Activated T-cell treated with anti-CD3 and anti-CD28 coated beads, Interleukin-2, amount 50 U/mL, for 4 hours (primary cell): ENCODE data around the gene CDK13. TPM values are rescaled to one million over a fixed set of nuclear protein-coding genes. Genes with fewer than 3 reads are reported as not detected.
"Not testable (repeated sequence)": the region's sequence is repeated elsewhere in the genome, so short reads cannot be mapped to it uniquely, and the experiment has no call there.

Experiments
- ATAC-seq, 2 donors: fragments of 200-7000 bp; cut with Tn5 transposase; one replicate each; pipeline ENCODE4 v1.10.0; 2021
- DNase-seq: peaks from one replicate; pipeline ENCODE4 v3.0.0-alpha.2; 2020
- H3K27me3 Mint-ChIP-seq: one replicate; pipeline ENCODE4 v1.8.0; 2021; ENCODE audit warnings: low read depth, mixed read lengths
- H3K36me3 Mint-ChIP-seq: one replicate; pipeline ENCODE4 v1.8.0; 2022; ENCODE audit warnings: mixed read lengths; ENCODE audit not compliant: insufficient read depth
- H3K4me1 Mint-ChIP-seq: one replicate; pipeline ENCODE4 v1.8.0; 2021; ENCODE audit warnings: low read depth, mixed read lengths
- H3K4me3 Mint-ChIP-seq: one replicate; pipeline ENCODE4 v1.8.0; 2021; ENCODE audit warnings: mild to moderate bottlenecking, moderate library complexity, mixed read lengths
- H3K9me3 Mint-ChIP-seq: one replicate; pipeline ENCODE4 v1.8.0; 2021; ENCODE audit warnings: mixed read lengths
- total RNA-seq, 3 donors: library from RNA; stranded (reverse); gene quantifications; one replicate each; pipeline ENCODE4 v1.2.1, GENCODE V29; 2021

CDK13 gene
- total RNA-seq, 3 donors from 2014 or later = 33.9 to 39.3 (median 35.9) TPM

DNA sequence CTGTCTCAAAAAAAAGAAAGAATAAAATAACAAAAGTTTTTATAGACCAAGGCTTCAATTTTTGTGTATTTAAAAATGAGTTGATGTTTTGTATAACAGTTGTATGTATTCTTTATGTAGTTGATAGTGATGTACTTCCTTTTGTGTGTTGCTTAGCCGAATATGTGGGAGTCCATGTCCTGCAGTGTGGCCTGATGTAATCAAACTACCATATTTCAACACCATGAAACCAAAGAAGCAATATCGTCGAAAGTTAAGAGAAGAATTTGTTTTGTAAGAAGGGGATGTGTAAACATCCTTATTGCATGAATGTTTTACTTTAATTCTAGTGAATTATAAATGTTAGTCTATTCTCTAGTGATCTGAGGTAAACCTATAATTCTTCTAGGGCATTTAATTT, 127.8 kb downstream of the CDK13 start:
- Mint-ChIP-seq H3K27me3 (no peaks in the 10 kb centered on the region), H3K4me1 (no peaks in the 10 kb centered on the region), H3K36me3 (peaks cover 3% of the 10 kb centered on the region), H3K4me3 (no peak overlapping the region), H3K9me3 (no peaks in the 10 kb centered on the region)
- DNase-seq = no peak
- ATAC-seq = no peak

DNA sequence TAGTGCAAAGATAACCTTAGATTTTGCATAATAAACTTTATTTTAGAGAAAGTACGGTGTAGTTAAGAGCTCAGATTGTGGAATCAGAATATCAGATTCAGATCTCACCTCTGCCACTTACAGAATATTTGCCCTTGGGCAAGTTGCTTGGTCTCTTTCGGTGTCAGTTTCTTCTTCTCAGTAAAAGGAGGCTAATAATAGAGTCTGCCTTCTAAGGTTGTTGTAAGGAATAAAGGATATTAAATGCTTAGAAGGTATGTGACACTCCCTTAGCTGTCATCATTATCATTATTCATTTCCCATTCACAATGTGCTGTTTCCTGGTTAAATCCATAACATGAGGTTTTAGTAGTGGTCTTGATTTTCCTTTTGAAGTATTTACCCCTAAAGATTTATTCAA, 142.1 kb downstream of the CDK13 start:
- H3K4me1 Mint-ChIP-seq = peaks cover 1% of the 10 kb centered on the region
- DNase-seq = no peak
- no peaks in the 10 kb centered on the region for H3K27me3 Mint-ChIP-seq
- no peaks in the 10 kb centered on the region for H3K9me3 Mint-ChIP-seq
- peaks cover 41% of the 10 kb centered on the region for H3K36me3 Mint-ChIP-seq
- ATAC-seq = no peak
- no peak overlapping the region for H3K4me3 Mint-ChIP-seq

DNA sequence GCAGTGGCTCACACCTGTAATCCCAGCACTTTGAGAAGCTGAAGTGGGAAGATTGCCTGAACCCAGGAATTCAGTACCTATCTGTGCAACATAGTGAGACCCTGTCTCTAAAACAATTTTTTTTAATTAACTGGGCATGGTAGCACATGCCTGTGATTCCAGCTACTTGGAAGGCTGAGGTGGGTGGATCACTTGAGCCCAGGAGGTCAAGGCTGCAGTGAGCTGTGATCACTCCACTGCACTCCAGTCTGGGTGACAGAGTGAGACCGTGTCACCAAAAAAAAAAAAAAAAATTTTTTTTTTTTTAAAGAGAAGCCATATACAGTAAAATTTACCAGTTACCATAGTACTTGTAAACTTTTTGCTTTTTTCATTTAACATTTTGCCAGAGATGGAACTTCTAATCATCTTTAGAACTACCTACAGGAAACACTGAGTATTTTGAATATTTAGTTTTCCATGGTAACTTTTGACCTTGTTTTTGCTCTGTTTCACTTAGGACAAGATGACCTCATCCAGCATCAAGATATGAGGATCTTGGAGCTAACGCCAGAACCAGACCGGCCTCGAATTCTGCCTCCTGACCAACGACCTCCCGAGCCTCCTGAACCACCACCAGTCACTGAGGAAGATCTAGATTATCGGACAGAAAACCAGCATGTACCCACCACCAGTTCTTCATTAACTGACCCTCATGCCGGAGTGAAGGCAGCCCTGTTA, 143.7 kb downstream of the CDK13 start:
- Mint-ChIP-seq H3K9me3 (no peaks in the 10 kb centered on the region), H3K27me3 (no peaks in the 10 kb centered on the region), H3K36me3 (peaks cover 33% of the 10 kb centered on the region), H3K4me3 (no peak overlapping the region), H3K4me1 (peaks cover 1% of the 10 kb centered on the region)
- ATAC-seq (no peak), DNase-seq (no peak)

DNA sequence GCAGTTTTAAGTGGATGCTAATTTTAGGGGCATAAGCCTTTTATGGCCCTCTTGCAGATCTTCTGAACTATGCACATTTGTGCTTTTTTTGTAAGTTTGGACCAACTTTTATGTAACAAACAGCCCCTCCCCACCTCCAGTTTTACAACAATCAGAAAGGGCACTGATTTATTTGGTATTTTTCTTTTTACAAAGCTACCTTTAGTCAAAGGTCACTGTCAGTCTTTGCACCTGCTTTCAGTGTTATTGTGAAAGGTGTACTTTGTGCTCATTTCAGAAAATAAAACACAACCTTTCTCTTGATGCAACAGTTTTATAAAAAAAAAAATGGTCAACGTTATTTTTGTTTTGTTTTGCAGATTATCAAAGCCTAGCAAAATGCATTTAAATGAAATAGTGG, 145.2 kb downstream of the CDK13 start:
- Mint-ChIP-seq H3K9me3 (no peaks in the 10 kb centered on the region), H3K27me3 (no peaks in the 10 kb centered on the region), H3K36me3 (peaks cover 29% of the 10 kb centered on the region), H3K4me1 (peaks cover 1% of the 10 kb centered on the region), H3K4me3 (no peak overlapping the region)
- no peak for DNase-seq
- no peak for ATAC-seq

DNA sequence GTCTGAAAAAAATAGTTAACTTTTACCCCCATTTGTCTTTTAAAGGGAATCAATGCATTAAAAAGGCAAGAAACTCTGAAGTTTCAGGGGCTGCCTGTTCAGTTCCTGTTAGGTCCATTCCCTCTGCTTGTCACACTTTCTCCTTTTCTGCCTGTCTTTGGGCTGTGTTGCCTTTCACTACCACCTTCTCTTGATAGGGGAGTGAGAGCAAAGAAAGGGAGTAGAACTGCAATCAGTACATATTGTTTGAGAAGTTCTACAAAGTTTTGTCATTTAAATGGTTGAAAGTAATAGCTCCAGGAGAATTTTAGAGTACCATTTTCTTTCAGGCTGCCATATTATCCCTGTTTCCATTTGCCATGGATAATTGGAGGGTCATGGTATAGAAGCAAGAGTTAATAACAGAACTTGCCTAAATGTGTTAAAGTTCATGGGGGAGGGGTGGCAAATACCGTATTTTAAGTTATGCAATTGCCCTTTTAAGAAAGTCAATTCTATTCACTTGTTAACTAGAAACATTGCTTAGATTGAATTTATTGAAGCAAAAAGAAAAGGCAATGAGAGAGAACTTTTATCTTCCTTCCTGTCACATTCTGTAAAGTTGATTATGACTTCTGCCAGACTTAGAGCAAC, 145.8 kb downstream of the CDK13 start:
- no peak for DNase-seq
- Mint-ChIP-seq H3K9me3 (no peaks in the 10 kb centered on the region), H3K27me3 (no peaks in the 10 kb centered on the region), H3K4me1 (peaks cover 1% of the 10 kb centered on the region), H3K36me3 (peaks cover 29% of the 10 kb centered on the region), H3K4me3 (no peak overlapping the region)
- no peak for ATAC-seq

DNA sequence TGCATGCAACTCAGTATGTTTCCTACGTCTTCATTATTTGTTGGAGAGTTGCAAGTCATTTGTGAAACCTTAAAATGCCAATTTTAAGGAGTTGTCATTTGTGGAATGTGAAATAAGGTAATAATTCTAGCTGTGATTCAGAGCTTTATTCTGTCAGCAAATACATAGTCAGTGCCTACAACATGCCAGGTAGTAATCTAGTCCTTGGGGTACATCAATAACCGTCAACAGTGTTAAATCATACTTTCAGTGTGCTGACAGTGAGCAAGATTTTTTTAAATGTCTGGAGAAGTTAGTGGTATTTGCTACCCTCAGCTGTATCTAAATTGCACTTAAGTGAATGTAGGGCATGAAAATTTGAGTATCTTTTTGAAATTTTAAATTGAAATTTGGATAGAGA, 147.7 kb downstream of the CDK13 start:
- Mint-ChIP-seq H3K36me3 (peaks cover 21% of the 10 kb centered on the region), H3K27me3 (no peaks in the 10 kb centered on the region), H3K4me3 (no peak overlapping the region), H3K4me1 (peaks cover 1% of the 10 kb centered on the region), H3K9me3 (no peaks in the 10 kb centered on the region)
- ATAC-seq (no peak), DNase-seq (no peak)

DNA sequence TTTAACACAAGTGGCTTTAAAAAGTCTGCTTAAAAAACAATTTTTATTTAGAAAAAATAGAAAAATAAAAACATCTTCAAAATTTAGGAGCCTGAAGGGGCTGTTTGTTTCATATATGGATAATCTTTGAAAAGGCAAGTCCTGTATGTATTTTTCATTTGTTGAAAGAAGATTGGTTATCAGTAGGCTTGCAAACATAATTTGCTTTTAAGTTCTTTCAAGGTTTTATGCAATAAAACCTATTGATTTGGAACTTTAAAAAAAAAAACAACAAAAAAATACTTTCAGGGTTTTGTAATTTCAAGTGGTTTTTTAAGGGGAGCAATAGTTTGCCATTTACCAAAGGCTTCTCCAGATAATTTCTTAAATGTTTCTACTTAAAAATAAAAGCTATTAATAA, 148.8 kb downstream of the CDK13 start:
- ATAC-seq (no peak), DNase-seq (no peak)
- Mint-ChIP-seq H3K4me3 (no peak overlapping the region), H3K9me3 (no peaks in the 10 kb centered on the region), H3K36me3 (peaks cover 18% of the 10 kb centered on the region), H3K4me1 (peaks cover 1% of the 10 kb centered on the region), H3K27me3 (no peaks in the 10 kb centered on the region)

DNA sequence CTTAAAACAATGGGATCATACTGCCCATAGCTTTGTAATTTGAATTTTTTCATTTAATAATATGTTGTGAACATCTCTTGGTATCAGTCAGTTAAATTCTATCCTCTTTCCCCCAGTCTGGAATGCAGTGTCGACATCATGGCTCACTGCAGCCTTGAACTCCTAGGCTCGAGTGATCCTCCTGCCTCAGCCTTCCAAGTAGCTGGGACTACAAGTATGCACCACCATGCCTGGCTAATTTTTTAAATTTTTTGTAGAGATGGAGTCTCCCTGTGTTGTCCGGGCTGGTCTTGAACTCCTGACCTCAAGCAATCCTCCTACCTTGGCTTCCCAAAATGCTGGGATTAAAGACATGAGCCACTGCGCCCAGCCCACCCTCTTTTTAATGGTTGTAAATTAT, 149.8 kb downstream of the CDK13 start:
- Mint-ChIP-seq H3K27me3 (no peaks in the 10 kb centered on the region), H3K36me3 (peaks cover 8% of the 10 kb centered on the region), H3K4me3 (no peak overlapping the region), H3K4me1 (peaks cover 1% of the 10 kb centered on the region), H3K9me3 (no peaks in the 10 kb centered on the region)
- DNase-seq (no peak), ATAC-seq (no peak)

DNA sequence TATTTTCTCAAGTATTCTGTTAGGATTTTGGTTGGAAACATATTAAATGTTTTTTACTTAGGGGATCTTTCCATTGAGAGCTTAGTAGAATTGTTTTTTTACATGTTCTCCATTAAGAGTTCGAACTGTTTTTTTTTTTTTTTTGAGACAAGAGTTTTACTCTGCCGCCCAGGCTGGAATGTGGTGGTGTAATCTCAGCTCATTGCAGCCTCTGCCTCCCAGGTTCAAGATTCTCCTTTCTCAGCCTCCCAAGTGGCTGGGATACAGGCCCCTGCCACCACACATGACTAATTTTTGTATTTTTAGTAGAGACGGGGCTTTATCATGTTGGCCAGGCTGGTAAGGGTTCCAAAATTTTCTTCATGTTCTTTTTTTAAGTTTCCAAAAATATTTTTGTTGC, 151.1 kb downstream of the CDK13 start:
- no peak for DNase-seq
- peaks cover 2% of the 10 kb centered on the region for H3K36me3 Mint-ChIP-seq
- H3K27me3 Mint-ChIP-seq = no peaks in the 10 kb centered on the region
- peaks cover under 1% of the 10 kb centered on the region for H3K4me1 Mint-ChIP-seq
- no peaks in the 10 kb centered on the region for H3K9me3 Mint-ChIP-seq
- H3K4me3 Mint-ChIP-seq = no peak overlapping the region
- ATAC-seq = no peak

DNA sequence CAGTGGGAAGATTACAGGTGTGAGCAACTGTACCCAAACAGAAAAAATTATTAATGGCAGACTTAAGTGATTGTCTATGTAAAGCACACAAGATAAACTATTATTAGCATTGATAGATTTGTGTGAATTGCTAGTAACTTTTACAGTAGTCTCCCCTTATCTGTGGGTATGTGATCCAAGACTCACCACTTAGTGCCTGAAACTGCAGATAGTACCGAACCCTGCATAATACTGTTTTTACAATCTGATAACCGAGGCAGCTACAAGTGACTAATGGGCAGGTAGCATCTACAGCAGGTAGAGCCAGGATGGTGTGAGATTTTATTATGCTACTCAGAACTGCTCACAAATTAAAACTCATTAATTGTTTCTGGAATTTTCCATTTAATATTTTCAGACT, 152.8 kb downstream of the CDK13 start:
- no peak for DNase-seq
- Mint-ChIP-seq H3K4me1 (no peaks in the 10 kb centered on the region), H3K4me3 (no peak overlapping the region), H3K27me3 (no peaks in the 10 kb centered on the region), H3K36me3 (no peaks in the 10 kb centered on the region), H3K9me3 (no peaks in the 10 kb centered on the region)
- no peak for ATAC-seq

DNA sequence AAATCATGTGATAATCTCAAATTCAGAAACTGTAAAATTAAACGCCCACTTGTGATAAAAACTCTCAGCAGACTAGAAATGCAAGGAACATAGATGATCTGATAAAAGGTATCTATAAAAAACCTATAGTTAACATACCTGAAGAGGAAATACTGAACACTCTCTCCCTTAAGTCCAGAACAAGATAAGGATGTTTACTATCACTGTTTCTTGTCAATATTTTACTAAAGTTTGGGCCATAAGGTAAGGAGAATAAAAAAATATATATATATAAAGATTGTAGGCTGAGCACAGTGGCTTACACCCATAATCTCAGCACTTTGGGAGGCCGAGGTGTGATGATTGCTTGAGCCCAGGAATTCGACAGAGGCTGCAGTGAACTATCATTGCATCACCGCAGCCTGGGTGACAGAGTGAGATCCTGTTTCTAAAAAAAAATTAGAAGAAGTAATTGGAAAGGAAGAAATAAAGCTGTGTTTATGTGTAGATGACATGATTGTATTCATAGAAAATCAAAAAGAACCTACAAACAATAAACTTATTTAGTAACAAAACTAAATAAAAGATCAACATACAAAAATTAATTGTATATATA, 155.9 kb downstream of the CDK13 start:
- no peak overlapping the region for H3K4me3 Mint-ChIP-seq
- H3K27me3 Mint-ChIP-seq = no peaks in the 10 kb centered on the region
- no peaks in the 10 kb centered on the region for H3K36me3 Mint-ChIP-seq
- ATAC-seq (no peak), DNase-seq (no peak)
- H3K4me1 Mint-ChIP-seq = no peaks in the 10 kb centered on the region
- H3K9me3 Mint-ChIP-seq = no peaks in the 10 kb centered on the region

DNA sequence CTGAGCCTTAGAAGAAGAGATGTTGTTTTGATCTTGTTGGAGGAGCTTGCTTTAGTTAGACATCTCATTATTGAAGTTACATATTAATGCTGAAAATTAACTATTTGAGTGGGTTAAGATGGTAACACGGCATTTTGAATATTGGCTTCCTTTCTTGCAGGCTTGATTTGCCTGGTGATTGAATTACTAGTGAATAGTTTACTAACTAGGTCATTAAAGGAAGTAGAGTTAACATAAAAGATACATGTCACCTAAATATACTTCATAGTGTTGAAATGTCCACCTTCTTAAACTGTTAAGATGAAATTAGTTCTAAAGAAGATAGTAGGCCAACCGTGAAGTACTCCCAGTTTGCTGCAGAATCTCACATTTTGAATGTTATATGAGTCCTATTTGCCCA, 165.9 kb downstream of the CDK13 start:
- no peaks in the 10 kb centered on the region for H3K36me3 Mint-ChIP-seq
- H3K4me3 Mint-ChIP-seq = no peak overlapping the region
- H3K4me1 Mint-ChIP-seq = no peaks in the 10 kb centered on the region
- H3K9me3 Mint-ChIP-seq = no peaks in the 10 kb centered on the region
- no peak for ATAC-seq
- DNase-seq = no peak
- no peaks in the 10 kb centered on the region for H3K27me3 Mint-ChIP-seq

DNA sequence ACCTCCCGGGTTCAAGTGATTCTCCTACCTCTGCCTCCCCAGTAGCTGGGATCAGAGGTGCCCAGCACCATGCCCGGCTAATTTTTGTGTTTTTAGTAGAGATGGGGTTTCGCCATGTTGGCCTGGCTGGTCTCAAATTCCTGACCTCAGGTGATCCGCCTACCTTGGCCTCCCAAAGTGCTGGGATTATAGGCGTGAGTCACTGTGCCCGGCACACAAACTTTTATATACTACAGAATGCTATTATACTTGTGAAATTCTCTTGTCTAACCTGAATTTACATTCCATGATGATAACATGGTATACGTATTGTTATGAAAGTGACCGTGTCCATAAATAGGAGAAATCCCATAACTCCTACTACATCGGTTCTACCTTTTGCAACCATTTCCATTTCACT, 167.1 kb downstream of the CDK13 start:
- not testable (repeated sequence) for ATAC-seq, H3K36me3 Mint-ChIP-seq, H3K4me1 Mint-ChIP-seq, DNase-seq, H3K9me3 Mint-ChIP-seq, H3K27me3 Mint-ChIP-seq, H3K4me3 Mint-ChIP-seq

DNA sequence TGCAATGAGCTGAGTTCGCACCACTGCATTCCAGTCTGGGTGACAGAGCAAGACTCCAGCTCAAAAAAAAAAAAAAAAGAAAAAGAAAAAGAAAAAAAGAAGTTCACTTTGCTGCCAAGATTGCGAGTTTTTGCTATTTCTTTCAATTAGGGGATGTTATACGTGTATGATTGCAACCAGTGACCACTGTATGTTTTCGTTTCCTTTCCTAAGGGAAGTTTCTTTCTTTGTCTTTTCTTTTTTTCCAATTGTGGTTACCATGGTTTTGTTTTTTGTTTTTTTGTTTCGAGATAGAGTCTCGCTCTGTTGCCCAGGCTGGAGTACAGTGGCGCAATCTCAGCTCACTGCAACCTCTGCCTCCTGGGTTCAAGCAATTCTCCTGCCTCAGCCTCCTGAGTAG, 168.1 kb downstream of the CDK13 start:
- H3K4me1 Mint-ChIP-seq, H3K27me3 Mint-ChIP-seq, H3K36me3 Mint-ChIP-seq, H3K4me3 Mint-ChIP-seq, DNase-seq, H3K9me3 Mint-ChIP-seq, ATAC-seq: not testable (repeated sequence)

DNA sequence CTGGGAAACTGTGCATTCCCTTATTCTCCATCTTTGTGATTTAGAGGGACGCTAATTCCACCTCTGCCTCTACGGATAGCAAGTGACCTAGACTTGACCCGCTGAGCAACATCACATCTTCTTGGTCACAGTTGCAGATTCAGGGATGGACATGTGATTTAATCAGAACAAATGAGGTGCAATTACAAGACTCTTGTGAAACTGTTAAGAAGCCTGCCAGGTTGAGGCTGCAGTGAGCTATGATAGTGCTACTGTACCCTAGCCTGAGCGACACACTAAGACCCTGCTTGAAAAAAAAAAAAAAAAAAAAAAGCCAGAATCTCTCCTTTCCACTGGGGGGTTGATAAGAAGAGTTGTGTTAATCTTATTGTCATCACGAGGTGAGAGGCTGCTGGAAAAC, 170.0 kb downstream of the CDK13 start:
- no peaks in the 10 kb centered on the region for H3K9me3 Mint-ChIP-seq
- ATAC-seq (no peak), DNase-seq (no peak)
- no peak overlapping the region for H3K4me3 Mint-ChIP-seq
- H3K27me3 Mint-ChIP-seq = no peaks in the 10 kb centered on the region
- H3K36me3 Mint-ChIP-seq = peaks cover 5% of the 10 kb centered on the region
- no peaks in the 10 kb centered on the region for H3K4me1 Mint-ChIP-seq
